ENCODE results near the gene TMEM139. TPM values are rescaled to one million over a fixed set of nuclear protein-coding genes. Genes with fewer than 3 reads are reported as not detected.

Gene TMEM139
- total RNA-seq, 1 donor from 2014 or later, result not detected

DNA sequence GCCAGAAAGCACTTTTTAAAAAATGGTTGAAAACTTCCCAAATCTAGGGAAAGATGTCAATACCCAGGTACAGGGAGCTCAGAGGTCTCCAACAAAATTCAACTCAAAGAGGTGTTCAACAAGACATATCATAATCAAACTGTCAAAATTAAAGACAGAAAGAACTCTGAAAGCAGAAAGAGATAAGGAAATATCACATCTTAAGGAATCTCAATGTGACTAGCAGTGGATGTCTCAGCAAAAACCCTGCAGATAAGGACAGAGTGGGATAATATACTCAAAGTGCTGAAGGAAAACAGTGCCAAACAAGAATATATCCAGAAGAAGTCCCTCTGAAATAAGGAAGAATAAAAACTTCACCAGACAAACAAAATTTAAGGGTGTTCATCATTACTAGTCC lies 34.6 kb upstream of the TMEM139 start:
- TF ChIP-seq, protein P1, sequence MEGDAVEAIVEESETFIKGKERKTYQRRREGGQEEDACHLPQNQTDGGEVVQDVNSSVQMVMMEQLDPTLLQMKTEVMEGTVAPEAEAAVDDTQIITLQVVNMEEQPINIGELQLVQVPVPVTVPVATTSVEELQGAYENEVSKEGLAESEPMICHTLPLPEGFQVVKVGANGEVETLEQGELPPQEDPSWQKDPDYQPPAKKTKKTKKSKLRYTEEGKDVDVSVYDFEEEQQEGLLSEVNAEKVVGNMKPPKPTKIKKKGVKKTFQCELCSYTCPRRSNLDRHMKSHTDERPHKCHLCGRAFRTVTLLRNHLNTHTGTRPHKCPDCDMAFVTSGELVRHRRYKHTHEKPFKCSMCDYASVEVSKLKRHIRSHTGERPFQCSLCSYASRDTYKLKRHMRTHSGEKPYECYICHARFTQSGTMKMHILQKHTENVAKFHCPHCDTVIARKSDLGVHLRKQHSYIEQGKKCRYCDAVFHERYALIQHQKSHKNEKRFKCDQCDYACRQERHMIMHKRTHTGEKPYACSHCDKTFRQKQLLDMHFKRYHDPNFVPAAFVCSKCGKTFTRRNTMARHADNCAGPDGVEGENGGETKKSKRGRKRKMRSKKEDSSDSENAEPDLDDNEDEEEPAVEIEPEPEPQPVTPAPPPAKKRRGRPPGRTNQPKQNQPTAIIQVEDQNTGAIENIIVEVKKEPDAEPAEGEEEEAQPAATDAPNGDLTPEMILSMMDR (IDR thresholded peaks at IDR 0.05), result no peak
- H3K27ac Mint-ChIP-seq (ENCODE audit: unreplicated experiment), result no peak overlapping the region
- peaks cover 12% of the 10 kb centered on the region for H3K4me1 Mint-ChIP-seq (ENCODE audit: unreplicated experiment)
- peaks cover 12% of the 10 kb centered on the region for H3K36me3 Mint-ChIP-seq (ENCODE audit: unreplicated experiment)
- H3K9me3 Mint-ChIP-seq (ENCODE audit: unreplicated experiment), result peaks cover 18% of the 10 kb centered on the region
- DNase-seq (ENCODE audit: extremely low spot score, unreplicated experiment), result no peak
- H3K27me3 Mint-ChIP-seq (ENCODE audit: unreplicated experiment), result peaks cover 5% of the 10 kb centered on the region
- H3K4me3 Mint-ChIP-seq (ENCODE audit: unreplicated experiment), result no peak overlapping the region

DNA sequence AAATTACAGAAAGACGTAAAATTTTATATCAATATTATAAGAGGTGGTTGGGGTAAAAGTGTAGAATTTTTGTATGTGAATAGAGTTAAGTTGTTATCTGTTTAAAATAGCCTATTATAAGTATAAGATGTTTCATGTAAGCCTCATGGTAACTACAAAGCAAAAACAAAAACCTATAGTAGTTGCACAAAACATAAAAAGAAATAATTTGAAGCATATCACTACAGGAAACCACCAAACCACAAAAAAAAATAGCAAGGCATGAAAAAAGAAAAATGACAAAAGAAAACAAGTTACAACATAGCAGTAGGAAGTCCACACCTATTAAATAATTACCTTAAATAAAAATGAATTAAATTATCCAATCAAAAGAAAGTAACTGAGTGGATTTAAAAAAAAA lies 33.9 kb upstream of the TMEM139 start:
- peaks cover 12% of the 10 kb centered on the region for H3K36me3 Mint-ChIP-seq (ENCODE audit: unreplicated experiment)
- H3K4me3 Mint-ChIP-seq (ENCODE audit: unreplicated experiment), result no peak overlapping the region
- peaks cover 4% of the 10 kb centered on the region for H3K27me3 Mint-ChIP-seq (ENCODE audit: unreplicated experiment)
- H3K4me1 Mint-ChIP-seq (ENCODE audit: unreplicated experiment), result peaks cover 12% of the 10 kb centered on the region
- peaks cover 18% of the 10 kb centered on the region for H3K9me3 Mint-ChIP-seq (ENCODE audit: unreplicated experiment)
- no peak for DNase-seq (ENCODE audit: extremely low spot score, unreplicated experiment)
- TF ChIP-seq, protein P1 (IDR thresholded peaks at IDR 0.05), result no peak
- no peak overlapping the region for H3K27ac Mint-ChIP-seq (ENCODE audit: unreplicated experiment)

DNA sequence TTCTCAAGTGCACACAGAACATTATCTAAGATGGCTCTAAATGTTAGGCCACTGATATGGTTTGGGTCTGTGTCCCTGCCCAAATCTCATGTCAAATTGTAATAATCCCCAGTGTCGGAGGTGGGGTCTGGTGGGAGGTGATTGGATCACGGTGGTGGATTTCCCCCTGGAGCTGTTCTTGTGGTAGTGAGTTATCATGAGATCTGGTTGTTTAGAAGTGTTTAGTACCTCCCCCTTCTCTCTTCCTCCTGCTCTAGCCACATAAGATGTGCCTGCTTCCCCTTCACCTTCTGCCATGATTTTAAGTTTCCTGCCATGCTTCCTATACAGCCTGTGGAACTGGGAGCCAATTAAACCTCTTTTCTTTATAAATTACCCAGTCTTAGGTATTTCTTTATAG lies 32.8 kb upstream of the TMEM139 start:
- Mint-ChIP-seq H3K4me3 (ENCODE audit: unreplicated experiment) (no peak overlapping the region), H3K27ac (ENCODE audit: unreplicated experiment) (no peak overlapping the region), H3K27me3 (ENCODE audit: unreplicated experiment) (peaks cover 3% of the 10 kb centered on the region), H3K4me1 (ENCODE audit: unreplicated experiment) (peaks cover 12% of the 10 kb centered on the region), H3K36me3 (ENCODE audit: unreplicated experiment) (peaks cover 9% of the 10 kb centered on the region), H3K9me3 (ENCODE audit: unreplicated experiment) (peaks cover 18% of the 10 kb centered on the region)
- TF ChIP-seq, protein P1 (IDR thresholded peaks at IDR 0.05), result no peak
- no peak for DNase-seq (ENCODE audit: extremely low spot score, unreplicated experiment)

DNA sequence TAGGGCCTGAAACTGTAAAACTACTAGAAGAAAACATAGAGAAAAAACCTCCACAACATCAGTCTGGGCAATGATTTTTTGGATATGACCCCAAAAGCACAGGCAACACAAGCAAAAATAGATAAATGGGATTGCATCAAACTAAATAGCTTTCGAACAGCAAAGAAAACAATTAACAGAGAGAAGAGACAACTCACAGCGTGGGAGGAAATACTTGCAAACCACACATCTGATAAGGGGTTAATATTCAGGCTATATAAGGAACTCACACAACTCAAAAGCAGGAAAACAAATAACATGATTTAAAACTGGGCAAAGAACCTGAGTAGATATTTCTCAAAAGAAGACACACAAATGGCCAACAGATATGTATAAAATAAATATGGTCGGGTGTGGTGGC lies 29.2 kb upstream of the TMEM139 start:
- H3K4me3 Mint-ChIP-seq (ENCODE audit: unreplicated experiment), result no peak overlapping the region
- H3K4me1 Mint-ChIP-seq (ENCODE audit: unreplicated experiment), result peaks cover 2% of the 10 kb centered on the region
- TF ChIP-seq, protein P1 (IDR thresholded peaks at IDR 0.05), result no peak
- H3K27ac Mint-ChIP-seq (ENCODE audit: unreplicated experiment), result no peak overlapping the region
- H3K27me3 Mint-ChIP-seq (ENCODE audit: unreplicated experiment), result no peaks in the 10 kb centered on the region
- no peak for DNase-seq (ENCODE audit: extremely low spot score, unreplicated experiment)
- H3K36me3 Mint-ChIP-seq (ENCODE audit: unreplicated experiment), result peaks cover 7% of the 10 kb centered on the region
- H3K9me3 Mint-ChIP-seq (ENCODE audit: unreplicated experiment), result peaks cover 18% of the 10 kb centered on the region

DNA sequence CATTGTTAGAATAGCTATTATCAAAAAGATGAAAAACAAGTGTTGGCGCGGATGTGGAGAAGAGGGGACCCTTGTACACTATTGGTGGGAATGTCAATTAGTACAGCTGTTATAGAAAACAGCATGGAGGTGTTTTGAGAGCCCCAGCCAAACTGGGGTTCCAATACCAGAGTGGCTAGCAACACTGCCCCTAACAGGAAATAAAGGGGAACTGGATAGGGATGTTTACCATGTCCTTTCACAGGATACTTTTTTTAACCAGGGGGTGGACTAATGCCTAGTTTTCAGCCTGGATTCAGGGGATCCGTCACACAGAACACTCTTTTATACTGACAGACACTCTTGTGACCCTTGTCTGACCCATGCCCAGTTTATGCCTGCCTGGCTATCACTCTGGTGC lies 28.4 kb upstream of the TMEM139 start:
- Mint-ChIP-seq H3K4me1 (ENCODE audit: unreplicated experiment) (no peaks in the 10 kb centered on the region), H3K27ac (ENCODE audit: unreplicated experiment) (no peak overlapping the region), H3K27me3 (ENCODE audit: unreplicated experiment) (no peaks in the 10 kb centered on the region), H3K9me3 (ENCODE audit: unreplicated experiment) (peaks cover 18% of the 10 kb centered on the region), H3K4me3 (ENCODE audit: unreplicated experiment) (no peak overlapping the region), H3K36me3 (ENCODE audit: unreplicated experiment) (peaks cover 7% of the 10 kb centered on the region)
- TF ChIP-seq, protein P1 (IDR thresholded peaks at IDR 0.05), result no peak
- DNase-seq (ENCODE audit: extremely low spot score, unreplicated experiment), result no peak
